HEK293 (cell line): ENCODE results near the gene RHBDD2.

ENCODE experiments used
- KLF10 ChIP-seq: fragments of 450-650 bp; IDR thresholded peaks from 2 replicates; pipeline ENCODE4 v1.5.1; 2018; ENCODE audit warnings: missing biosample characterization, mild to moderate bottlenecking, missing genetic modification characterization
- RBAK ChIP-seq: fragments of 450-650 bp; formaldehyde crosslinking; IDR thresholded peaks from 2 replicates; pipeline ENCODE4 v1.5.1; 2016; ENCODE audit warnings: missing biosample characterization, missing genetic modification characterization
- SALL2 ChIP-seq: fragments of 450-650 bp; formaldehyde crosslinking; IDR thresholded peaks from 2 replicates; pipeline ENCODE4 v1.5.0; 2017; ENCODE audit warnings: missing biosample characterization, mild to moderate bottlenecking, missing genetic modification characterization, borderline replicate concordance
- TCF7L2 ChIP-seq: IDR thresholded peaks from 2 replicates; pipeline ENCODE4 v1.6.1; 2011; ENCODE audit warnings: low read depth, mild to moderate bottlenecking, inconsistent platforms, low read length, moderate library complexity, borderline replicate concordance
- ZBTB1 ChIP-seq: fragments of 450-650 bp; formaldehyde crosslinking; IDR thresholded peaks from 2 replicates; pipeline ENCODE4 v1.5.1; 2016; ENCODE audit warnings: missing biosample characterization, missing genetic modification characterization
- ZNF324 ChIP-seq: fragments of 450-650 bp; formaldehyde crosslinking; IDR thresholded peaks from 2 replicates; pipeline ENCODE4 v1.5.1; 2016; ENCODE audit warnings: missing biosample characterization, missing genetic modification characterization
- ZNF335 ChIP-seq: fragments of 450-650 bp; formaldehyde crosslinking; conservative IDR thresholded peaks from 2 replicates; pipeline ENCODE4 v1.5.1; 2016; ENCODE audit warnings: missing biosample characterization, missing genetic modification characterization
- ZNF501 ChIP-seq: fragments of 450-650 bp; formaldehyde crosslinking; IDR thresholded peaks from 2 replicates; pipeline ENCODE4 v1.5.1; 2016; ENCODE audit warnings: missing biosample characterization, missing genetic modification characterization
- ZNF561 ChIP-seq: fragments of 450-650 bp; IDR thresholded peaks from 2 replicates; pipeline ENCODE4 v1.5.1; 2018; ENCODE audit warnings: missing biosample characterization, missing genetic modification characterization, borderline replicate concordance
- ZNF701 ChIP-seq: fragments of 450-650 bp; formaldehyde crosslinking; IDR thresholded peaks from 2 replicates; pipeline ENCODE4 v1.5.1; 2016; ENCODE audit warnings: missing biosample characterization, missing genetic modification characterization
- ZNF843 ChIP-seq: fragments of 450-650 bp; formaldehyde crosslinking; IDR thresholded peaks from 2 replicates; pipeline ENCODE4 v1.5.1; 2016; ENCODE audit warnings: missing biosample characterization, missing genetic modification characterization
- TF ChIP-seq, protein P1 (sequence below): fragments of 450-650 bp; formaldehyde crosslinking; IDR thresholded peaks from 2 replicates; pipeline ENCODE4 v1.5.1; 2016; ENCODE audit warnings: missing biosample characterization, missing genetic modification characterization
- TF ChIP-seq, protein P2 (sequence below): fragments of 450-650 bp; formaldehyde crosslinking; IDR thresholded peaks from 2 replicates; pipeline ENCODE4 v1.5.1; 2017; ENCODE audit warnings: missing biosample characterization, missing genetic modification characterization
- TF ChIP-seq, protein P3 (sequence below): fragments of 450-650 bp; formaldehyde crosslinking; IDR thresholded peaks from 2 replicates; pipeline ENCODE4 v1.5.1; 2016; ENCODE audit warnings: missing biosample characterization, missing genetic modification characterization

DNA sequence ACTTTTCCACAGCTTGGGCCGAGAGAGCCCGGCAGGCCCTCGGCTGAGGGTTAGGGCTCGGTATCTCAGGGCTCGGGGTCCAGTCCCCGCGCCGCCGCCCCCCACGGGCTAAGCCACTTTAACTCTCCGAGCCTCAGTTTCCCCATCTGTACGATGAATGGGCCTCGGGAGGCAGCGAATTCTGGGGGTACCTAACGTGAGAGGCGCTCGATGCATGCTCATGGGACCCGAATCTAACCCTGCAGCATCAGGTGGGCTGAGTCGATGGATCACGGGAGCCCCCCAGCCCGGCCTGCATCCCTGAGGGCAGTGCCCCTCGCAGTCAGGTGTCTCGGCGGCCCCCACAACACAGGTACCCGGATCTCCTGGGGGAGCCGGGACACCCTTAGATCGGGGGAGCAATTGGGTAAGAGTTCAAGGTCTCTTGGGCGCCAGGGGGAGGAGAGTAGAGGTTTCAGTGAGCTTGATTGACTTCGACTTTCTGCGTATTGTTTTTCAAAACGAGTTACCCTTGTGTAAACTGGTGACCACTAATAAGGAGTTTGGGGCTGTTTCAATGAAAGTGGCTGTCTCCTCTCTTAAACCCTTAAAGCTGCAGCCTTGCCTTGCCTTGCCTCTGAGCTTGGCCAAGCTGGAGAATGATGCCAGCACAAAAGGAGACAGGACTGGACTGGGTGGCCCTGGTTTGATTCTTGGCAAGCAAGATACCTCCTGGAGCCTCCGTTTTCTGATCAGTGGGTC lies 36.8 kb downstream of the RHBDD2 start:
- TF ChIP-seq, protein P1, sequence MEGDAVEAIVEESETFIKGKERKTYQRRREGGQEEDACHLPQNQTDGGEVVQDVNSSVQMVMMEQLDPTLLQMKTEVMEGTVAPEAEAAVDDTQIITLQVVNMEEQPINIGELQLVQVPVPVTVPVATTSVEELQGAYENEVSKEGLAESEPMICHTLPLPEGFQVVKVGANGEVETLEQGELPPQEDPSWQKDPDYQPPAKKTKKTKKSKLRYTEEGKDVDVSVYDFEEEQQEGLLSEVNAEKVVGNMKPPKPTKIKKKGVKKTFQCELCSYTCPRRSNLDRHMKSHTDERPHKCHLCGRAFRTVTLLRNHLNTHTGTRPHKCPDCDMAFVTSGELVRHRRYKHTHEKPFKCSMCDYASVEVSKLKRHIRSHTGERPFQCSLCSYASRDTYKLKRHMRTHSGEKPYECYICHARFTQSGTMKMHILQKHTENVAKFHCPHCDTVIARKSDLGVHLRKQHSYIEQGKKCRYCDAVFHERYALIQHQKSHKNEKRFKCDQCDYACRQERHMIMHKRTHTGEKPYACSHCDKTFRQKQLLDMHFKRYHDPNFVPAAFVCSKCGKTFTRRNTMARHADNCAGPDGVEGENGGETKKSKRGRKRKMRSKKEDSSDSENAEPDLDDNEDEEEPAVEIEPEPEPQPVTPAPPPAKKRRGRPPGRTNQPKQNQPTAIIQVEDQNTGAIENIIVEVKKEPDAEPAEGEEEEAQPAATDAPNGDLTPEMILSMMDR (tag by site-specific recombination): no peak
- TF ChIP-seq ZNF501 (no peak), ZNF335 (tag by site-specific recombination) (no peak), ZBTB1 (no peak), SALL2 (tag by site-specific recombination) (no peak), KLF10 (tag by site-specific recombination) (no peak), ZNF561 (tag by site-specific recombination) (no peak), TCF7L2 (no peak), ZNF324 (tag by site-specific recombination) (no peak), ZNF843 (tag by site-specific recombination) (no peak), ZNF701 (tag by site-specific recombination) (no peak), RBAK (tag by site-specific recombination) (no peak)
- TF ChIP-seq, protein P2, sequence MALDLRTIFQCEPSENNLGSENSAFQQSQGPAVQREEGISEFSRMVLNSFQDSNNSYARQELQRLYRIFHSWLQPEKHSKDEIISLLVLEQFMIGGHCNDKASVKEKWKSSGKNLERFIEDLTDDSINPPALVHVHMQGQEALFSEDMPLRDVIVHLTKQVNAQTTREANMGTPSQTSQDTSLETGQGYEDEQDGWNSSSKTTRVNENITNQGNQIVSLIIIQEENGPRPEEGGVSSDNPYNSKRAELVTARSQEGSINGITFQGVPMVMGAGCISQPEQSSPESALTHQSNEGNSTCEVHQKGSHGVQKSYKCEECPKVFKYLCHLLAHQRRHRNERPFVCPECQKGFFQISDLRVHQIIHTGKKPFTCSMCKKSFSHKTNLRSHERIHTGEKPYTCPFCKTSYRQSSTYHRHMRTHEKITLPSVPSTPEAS: no peak
- TF ChIP-seq, protein P3, sequence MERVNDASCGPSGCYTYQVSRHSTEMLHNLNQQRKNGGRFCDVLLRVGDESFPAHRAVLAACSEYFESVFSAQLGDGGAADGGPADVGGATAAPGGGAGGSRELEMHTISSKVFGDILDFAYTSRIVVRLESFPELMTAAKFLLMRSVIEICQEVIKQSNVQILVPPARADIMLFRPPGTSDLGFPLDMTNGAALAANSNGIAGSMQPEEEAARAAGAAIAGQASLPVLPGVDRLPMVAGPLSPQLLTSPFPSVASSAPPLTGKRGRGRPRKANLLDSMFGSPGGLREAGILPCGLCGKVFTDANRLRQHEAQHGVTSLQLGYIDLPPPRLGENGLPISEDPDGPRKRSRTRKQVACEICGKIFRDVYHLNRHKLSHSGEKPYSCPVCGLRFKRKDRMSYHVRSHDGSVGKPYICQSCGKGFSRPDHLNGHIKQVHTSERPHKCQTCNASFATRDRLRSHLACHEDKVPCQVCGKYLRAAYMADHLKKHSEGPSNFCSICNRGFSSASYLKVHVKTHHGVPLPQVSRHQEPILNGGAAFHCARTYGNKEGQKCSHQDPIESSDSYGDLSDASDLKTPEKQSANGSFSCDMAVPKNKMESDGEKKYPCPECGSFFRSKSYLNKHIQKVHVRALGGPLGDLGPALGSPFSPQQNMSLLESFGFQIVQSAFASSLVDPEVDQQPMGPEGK: no peak
